Measurements from ENCODE around the gene LRCOL1.

DNA sequence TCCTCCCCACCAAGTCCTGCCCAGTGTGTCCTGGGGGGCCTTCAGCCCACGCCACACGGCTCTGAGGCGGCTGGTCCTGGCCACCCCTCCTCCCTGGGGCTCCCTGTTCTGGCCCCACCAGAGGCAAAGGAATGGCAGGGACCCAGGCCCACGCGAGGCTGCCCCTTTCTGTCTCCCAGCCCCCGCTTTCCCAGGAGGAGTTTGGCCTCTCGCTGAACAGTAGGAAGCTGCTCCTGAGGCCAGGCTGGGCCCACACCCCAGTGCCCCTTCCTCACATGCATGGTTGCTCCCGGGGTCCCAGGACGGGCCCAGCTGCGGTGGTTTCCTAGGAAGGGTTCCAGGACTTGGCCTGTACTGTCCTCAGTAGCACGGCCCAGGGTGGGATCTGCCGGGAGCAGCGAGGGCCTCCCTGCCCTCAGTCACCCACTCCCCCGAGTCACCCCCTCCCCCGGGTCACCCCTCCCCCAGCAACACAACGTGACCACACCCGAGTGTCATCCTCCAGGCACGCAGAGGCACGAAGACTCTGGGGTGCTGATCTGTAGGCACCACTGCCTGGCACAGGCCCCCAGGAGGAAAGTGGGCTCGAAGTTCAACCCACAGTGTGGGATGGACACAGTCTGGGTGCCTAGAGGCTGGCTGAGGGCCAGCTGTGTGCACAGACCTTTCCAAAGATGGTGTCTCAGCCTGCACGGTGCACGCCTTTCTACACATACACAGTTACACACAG lies 33.0 kb downstream of the LRCOL1 start:
- TF ChIP-seq, protein P1, sequence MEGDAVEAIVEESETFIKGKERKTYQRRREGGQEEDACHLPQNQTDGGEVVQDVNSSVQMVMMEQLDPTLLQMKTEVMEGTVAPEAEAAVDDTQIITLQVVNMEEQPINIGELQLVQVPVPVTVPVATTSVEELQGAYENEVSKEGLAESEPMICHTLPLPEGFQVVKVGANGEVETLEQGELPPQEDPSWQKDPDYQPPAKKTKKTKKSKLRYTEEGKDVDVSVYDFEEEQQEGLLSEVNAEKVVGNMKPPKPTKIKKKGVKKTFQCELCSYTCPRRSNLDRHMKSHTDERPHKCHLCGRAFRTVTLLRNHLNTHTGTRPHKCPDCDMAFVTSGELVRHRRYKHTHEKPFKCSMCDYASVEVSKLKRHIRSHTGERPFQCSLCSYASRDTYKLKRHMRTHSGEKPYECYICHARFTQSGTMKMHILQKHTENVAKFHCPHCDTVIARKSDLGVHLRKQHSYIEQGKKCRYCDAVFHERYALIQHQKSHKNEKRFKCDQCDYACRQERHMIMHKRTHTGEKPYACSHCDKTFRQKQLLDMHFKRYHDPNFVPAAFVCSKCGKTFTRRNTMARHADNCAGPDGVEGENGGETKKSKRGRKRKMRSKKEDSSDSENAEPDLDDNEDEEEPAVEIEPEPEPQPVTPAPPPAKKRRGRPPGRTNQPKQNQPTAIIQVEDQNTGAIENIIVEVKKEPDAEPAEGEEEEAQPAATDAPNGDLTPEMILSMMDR (IDR thresholded peaks at IDR 0.05), result no peak
- no peak for TF ChIP-seq POLR2AphosphoS5 (IDR thresholded peaks at IDR 0.05)

All from prostate gland (tissue), 2 donors.